LNCaP clone FGC (cell line): Measurements from ENCODE around the gene CDK12.
"Not testable (repeated sequence)": the region's sequence is repeated elsewhere in the genome, so short reads cannot be mapped to it uniquely, and the experiment has no call there.

Experiments
- DNase-seq: peaks from one replicate; pipeline ENCODE4 v3.0.0-alpha.2; 2011; ENCODE audit warnings: low read depth
- H3K4me3 ChIP-seq: 2 replicates; pipeline ENCODE4 v1.5.1; 2011; ENCODE audit warnings: mild to moderate bottlenecking, low read depth, low read length, control low read depth
- CTCF ChIP-seq: IDR thresholded peaks from 2 replicates; pipeline ENCODE4 v1.5.1; 2012; ENCODE audit warnings: mild to moderate bottlenecking; ENCODE audit not compliant: control insufficient read depth, insufficient read depth; ENCODE audit errors: extremely low read depth

Gene CDK12

GRCh38 chr17:39540611-39541010 lies 79.3 kb downstream of the CDK12 start:
- no peak for TF ChIP-seq CTCF
- DNase-seq, result no peak
- no peak overlapping the region for H3K4me3 ChIP-seq

- H3K4me3 ChIP-seq, result no peak overlapping the region
- DNase-seq, result no peak
- no peak for TF ChIP-seq CTCF
Measured at GRCh38 chr17:39541652-39542051, 80.4 kb downstream of the CDK12 start.

GRCh38 chr17:39543176-39543575 lies 81.9 kb downstream of the CDK12 start:
- no peak for TF ChIP-seq CTCF
- DNase-seq, result no peak

GRCh38 chr17:39543664-39544063 lies 82.4 kb downstream of the CDK12 start:
- TF ChIP-seq CTCF, result no peak
- no peak for DNase-seq
- H3K4me3 ChIP-seq, result no peak overlapping the region

More at GRCh38 chr17:39543176-39543575, 81.9 kb downstream of the CDK12 start:
- no peak overlapping the region for H3K4me3 ChIP-seq

- not testable (repeated sequence) for DNase-seq, H3K4me3 ChIP-seq
Measured at GRCh38 chr17:39544361-39544760, 83.1 kb downstream of the CDK12 start.

- DNase-seq, result no peak
- TF ChIP-seq CTCF, result peak; percentile 95
- H3K4me3 ChIP-seq, result no peak overlapping the region
Measured at GRCh38 chr17:39547713-39548478, 86.6 kb downstream of the CDK12 start.

- no peak for DNase-seq
- no peak for TF ChIP-seq CTCF
- no peak overlapping the region for H3K4me3 ChIP-seq
Measured at GRCh38 chr17:39548494-39549225, 87.4 kb downstream of the CDK12 start.
